Activated CD8-positive, alpha-beta T cell treated with anti-CD3 and anti-CD28 coated beads for 36 hours (primary cell): Measurements from ENCODE around the gene GEMIN5. TPM values are rescaled to one million over a fixed set of nuclear protein-coding genes. Genes with fewer than 3 reads are reported as not detected.

ENCODE experiments used
- ATAC-seq: fragments of 200-7000 bp; cut with Tn5 transposase; one replicate; pipeline ENCODE4 v1.10.0; 2021; ENCODE audit warnings: mild to moderate bottlenecking, moderate library complexity
- CTCF ChIA-PET: fragments of 350-600 bp; sonication (Branson Sonifier 250); formaldehyde crosslinking; loops from one replicate; lab custom pipeline; 2021; ENCODE audit warnings: antibody characterized with exemption; lab: Charles Lee
- POLR2A ChIA-PET: fragments of 350-600 bp; sonication (Branson Sonifier 250); formaldehyde crosslinking; loops from one replicate; lab custom pipeline; 2021; ENCODE audit warnings: antibody characterized with exemption; lab: Charles Lee
- DNase-seq: peaks from one replicate; pipeline ENCODE4 v3.0.0-alpha.2; 2020
- H3K27ac Mint-ChIP-seq: one replicate; pipeline ENCODE4 v1.8.0; 2021; ENCODE audit warnings: mild to moderate bottlenecking, mixed read lengths
- H3K27me3 Mint-ChIP-seq: one replicate; pipeline ENCODE4 v1.8.0; 2021; ENCODE audit warnings: mixed read lengths
- H3K36me3 Mint-ChIP-seq: one replicate; pipeline ENCODE4 v1.8.0; 2021; ENCODE audit warnings: low read depth, mixed read lengths
- H3K4me1 Mint-ChIP-seq: one replicate; pipeline ENCODE4 v1.8.0; 2021; ENCODE audit warnings: low read depth, mixed read lengths
- H3K4me3 Mint-ChIP-seq: one replicate; pipeline ENCODE4 v1.8.0; 2021; ENCODE audit warnings: mild to moderate bottlenecking, moderate library complexity, mixed read lengths
- H3K9me3 Mint-ChIP-seq: one replicate; pipeline ENCODE4 v1.8.0; 2021; ENCODE audit warnings: mixed read lengths
- CTCF ChIP-seq: fragments of 200-600 bp; IDR thresholded peaks from one replicate; pipeline ENCODE4 v1.8.0; 2022; ENCODE audit warnings: antibody characterized with exemption, mild to moderate bottlenecking
- intact Hi-C: fragments of 100-400 bp; cut with micrococcal nuclease; formaldehyde crosslinking; loops from one replicate; pipeline ENCODE4 v1.10.0; 2022
- total RNA-seq, 2 experiments: library from RNA; stranded (reverse); gene quantifications; one replicate each; pipeline ENCODE4 v1.2.3, GENCODE V29; 2021

Gene GEMIN5
- total RNA-seq, 2 experiments from 2014 or later: 32.1 to 33.0 TPM

- no peaks in the 10 kb centered on the region for H3K27me3 Mint-ChIP-seq
- no peak overlapping the region for H3K4me3 Mint-ChIP-seq
- H3K27ac Mint-ChIP-seq: no peak overlapping the region
- no peak for DNase-seq
- ChIA-PET CTCF (no interaction called here), POLR2A (no interaction called here)
- peaks cover 86% of the 10 kb centered on the region for H3K36me3 Mint-ChIP-seq
- TF ChIP-seq CTCF: no peak
- no peak for ATAC-seq
- no peaks in the 10 kb centered on the region for H3K4me1 Mint-ChIP-seq
- intact Hi-C loops: no loop called here
- H3K9me3 Mint-ChIP-seq: peaks cover 35% of the 10 kb centered on the region
These were observed 56.0 kb downstream of the GEMIN5 start for GRCh38 chr5:154881986-154882385.

GRCh38 chr5:154878642-154879335 lies 59.2 kb downstream of the GEMIN5 start:
- Mint-ChIP-seq H3K36me3 (peaks cover 78% of the 10 kb centered on the region), H3K27ac (no peak overlapping the region), H3K4me3 (no peak overlapping the region), H3K27me3 (no peaks in the 10 kb centered on the region), H3K9me3 (peaks cover 16% of the 10 kb centered on the region), H3K4me1 (no peaks in the 10 kb centered on the region)
- POLR2A ChIA-PET: no interaction called here
- ATAC-seq: no peak
- no peak for DNase-seq
- CTCF ChIA-PET: interaction anchor here (0.6 kb wide), 1 partner anchor 463 kb away, joined by 3 read pairs; no protein-coding TSS in a partner anchor
- intact Hi-C loops: loop anchor here (10.0 kb wide), 1 partner anchor 224 kb away; no protein-coding TSS in a partner anchor
- no peak for TF ChIP-seq CTCF

DNA sequence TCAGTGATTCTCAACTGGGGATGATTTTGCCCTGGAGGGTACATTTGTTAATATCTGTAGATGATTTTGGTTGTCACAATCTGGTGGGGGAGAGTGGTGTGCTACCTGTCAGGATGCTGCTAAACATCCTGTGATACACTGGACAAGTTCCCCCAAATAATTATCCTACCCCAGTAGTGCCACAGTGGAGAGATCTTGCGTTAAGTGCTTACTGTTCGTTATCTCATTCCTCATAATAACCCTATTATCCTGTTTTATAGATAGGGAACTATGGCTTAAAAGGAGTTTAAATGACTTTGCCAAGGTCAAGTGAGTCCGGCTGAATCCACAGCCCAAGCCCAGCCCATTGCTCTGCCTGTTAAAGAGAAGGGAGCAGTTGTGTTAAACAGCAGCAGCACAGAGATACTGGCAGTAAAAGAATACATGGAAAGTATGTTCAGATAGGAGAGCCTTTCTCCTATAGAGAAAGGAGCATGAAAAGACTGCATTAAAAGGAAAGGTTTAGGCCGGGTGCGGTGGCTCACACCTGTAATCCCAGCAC lies 64.2 kb downstream of the GEMIN5 start:
- Mint-ChIP-seq H3K4me3 (no peak overlapping the region), H3K9me3 (peaks cover 8% of the 10 kb centered on the region), H3K36me3 (peaks cover 64% of the 10 kb centered on the region), H3K27me3 (no peaks in the 10 kb centered on the region), H3K4me1 (no peaks in the 10 kb centered on the region), H3K27ac (peak overlapping the region; percentile 58)
- POLR2A ChIA-PET: no interaction called here
- TF ChIP-seq CTCF: no peak
- intact Hi-C loops: loop anchor here (10.0 kb wide), 1 partner anchor 219 kb away; no protein-coding TSS in a partner anchor
- ATAC-seq (no peak), DNase-seq (no peak)
- CTCF ChIA-PET: no interaction called here

GRCh38 chr5:154871734-154872133 lies 66.3 kb downstream of the GEMIN5 start:
- intact Hi-C loops: loop anchor here (10.0 kb wide), 1 partner anchor 217 kb away; no protein-coding TSS in a partner anchor
- no peak for DNase-seq
- H3K9me3 Mint-ChIP-seq: no peaks in the 10 kb centered on the region
- no peak for ATAC-seq
- H3K4me3 Mint-ChIP-seq: no peak overlapping the region
- no peak overlapping the region for H3K27ac Mint-ChIP-seq
- TF ChIP-seq CTCF: no peak
- H3K27me3 Mint-ChIP-seq: no peaks in the 10 kb centered on the region
- CTCF ChIA-PET: interaction anchor here (1.4 kb wide), 1 partner anchor 12 kb away, joined by 3 read pairs; no protein-coding TSS in a partner anchor
- peaks cover 56% of the 10 kb centered on the region for H3K36me3 Mint-ChIP-seq
- POLR2A ChIA-PET: no interaction called here
- no peaks in the 10 kb centered on the region for H3K4me1 Mint-ChIP-seq

DNA sequence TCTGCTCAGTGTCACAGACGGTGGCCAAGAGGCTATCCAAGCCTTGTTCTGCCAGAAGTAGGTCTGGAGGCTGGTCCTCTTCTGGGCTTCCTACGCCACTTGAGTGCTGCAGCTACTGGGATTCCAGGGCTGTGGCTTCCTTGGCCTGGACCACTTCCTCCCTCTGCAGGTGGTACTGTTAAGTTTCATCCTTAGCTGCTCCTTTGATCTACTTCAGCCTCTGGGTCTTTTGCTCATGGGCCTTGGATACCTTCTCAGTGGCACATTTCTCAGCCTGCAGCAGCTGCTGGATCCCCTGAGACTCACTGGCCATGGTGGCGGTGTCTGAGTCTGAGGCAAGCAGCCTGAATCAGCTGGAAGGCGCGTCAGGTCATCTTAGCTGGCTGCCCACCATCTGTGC lies 69.3 kb downstream of the GEMIN5 start:
- H3K9me3 Mint-ChIP-seq: no peaks in the 10 kb centered on the region
- H3K27ac Mint-ChIP-seq: no peak overlapping the region
- ChIA-PET CTCF (interaction anchor here (1.0 kb wide), 1 partner anchor 8 kb away, joined by 3 read pairs; no protein-coding TSS in a partner anchor), POLR2A (interaction anchor here (1.2 kb wide), 1 partner anchor 10 kb away, joined by 3 read pairs; the partner anchor contains the start of gene CNOT8)
- H3K27me3 Mint-ChIP-seq: no peaks in the 10 kb centered on the region
- no peak for TF ChIP-seq CTCF
- ATAC-seq (no peak), DNase-seq (no peak)
- no peak overlapping the region for H3K4me3 Mint-ChIP-seq
- peaks cover 20% of the 10 kb centered on the region for H3K4me1 Mint-ChIP-seq
- intact Hi-C loops: no loop called here
- H3K36me3 Mint-ChIP-seq: peaks cover 58% of the 10 kb centered on the region
